ENCODE data around the gene ZFP1. TPM values are rescaled to one million over a fixed set of nuclear protein-coding genes. Genes with fewer than 3 reads are reported as not detected.

ZFP1 gene
- total RNA-seq, 2 donors from 2014 or later = 11.2 to 16.7 TPM

Other genes with a start within 250 kb of the ZFP1 start
- 100 to 1,000 TPM in 1 of 2 donors, 10 to 100 TPM in 1; 81.6 to 162 TPM for gene WDR59, start 163.4 kb upstream of the ZFP1 start, total RNA-seq
- 10 to 100 TPM; 58.6 to 89.7 TPM for gene ZNRF1, start 149.5 kb upstream of the ZFP1 start, total RNA-seq
- gene LDHD, start 31.7 kb upstream of the ZFP1 start, total RNA-seq = 1 to 10 TPM in 1 of 2 donors, under 1 TPM in 1; 0.19 to 1.1 TPM
- not detected for gene CTRB2, start 58.6 kb downstream of the ZFP1 start, total RNA-seq
- not detected for gene CTRB1, start 70.5 kb downstream of the ZFP1 start, total RNA-seq
- gene BCAR1, start 103.1 kb downstream of the ZFP1 start, total RNA-seq = not detected